HG03025 (cell line): ENCODE measurements around the gene CMTM7.
"Not testable (repeated sequence)": the region's sequence is repeated elsewhere in the genome, so short reads cannot be mapped to it uniquely, and the experiment has no call there.

Experiments used
- ATAC-seq: cut with Tn5 transposase; IDR thresholded peaks from one replicate; pipeline ENCODE4 v1.9.1; 2021; ENCODE audit warnings: mild to moderate bottlenecking, moderate library complexity; ENCODE audit not compliant: unreplicated experiment, low FRiP score

CMTM7 gene

DNA sequence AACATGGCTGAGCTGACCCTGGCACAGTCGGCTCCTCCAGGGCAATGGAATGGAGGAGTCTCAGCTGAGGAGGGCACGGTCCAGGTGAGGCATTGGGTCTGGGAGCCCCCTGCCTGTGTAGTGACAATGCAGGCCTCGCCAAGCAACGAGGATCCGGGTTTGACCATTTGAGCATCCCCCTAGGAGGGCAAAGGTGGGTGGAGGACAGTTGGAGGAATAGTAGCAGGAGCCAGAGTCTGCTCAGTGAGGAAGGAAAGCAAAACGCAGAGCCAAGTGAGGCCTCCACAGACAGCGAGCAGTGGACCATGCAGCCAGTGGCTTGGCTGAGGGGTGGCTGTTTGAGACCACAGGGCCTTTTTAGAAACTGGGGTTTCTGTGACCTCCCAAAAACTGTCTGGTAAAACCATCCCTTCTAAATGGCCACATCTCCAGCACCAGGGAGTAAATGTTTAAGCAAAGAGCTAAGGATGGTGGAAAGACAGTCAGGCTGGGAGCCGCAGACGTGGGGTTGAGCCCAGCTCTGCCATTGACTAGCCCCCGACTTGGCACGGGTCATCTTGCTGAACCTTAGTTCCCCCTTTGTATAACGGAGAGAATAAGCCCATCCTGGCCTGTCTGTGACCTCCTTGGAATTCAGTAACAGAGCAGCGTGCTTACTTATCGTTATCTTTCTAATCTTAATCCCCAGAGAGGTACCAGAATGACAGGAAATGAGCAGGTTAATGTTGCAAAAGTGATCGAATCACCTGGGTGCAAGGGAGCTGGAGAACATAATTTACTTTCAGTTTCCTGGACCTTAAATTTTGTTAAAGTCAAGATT, 64.2 kb downstream of the CMTM7 start:
- no peak for ATAC-seq

DNA sequence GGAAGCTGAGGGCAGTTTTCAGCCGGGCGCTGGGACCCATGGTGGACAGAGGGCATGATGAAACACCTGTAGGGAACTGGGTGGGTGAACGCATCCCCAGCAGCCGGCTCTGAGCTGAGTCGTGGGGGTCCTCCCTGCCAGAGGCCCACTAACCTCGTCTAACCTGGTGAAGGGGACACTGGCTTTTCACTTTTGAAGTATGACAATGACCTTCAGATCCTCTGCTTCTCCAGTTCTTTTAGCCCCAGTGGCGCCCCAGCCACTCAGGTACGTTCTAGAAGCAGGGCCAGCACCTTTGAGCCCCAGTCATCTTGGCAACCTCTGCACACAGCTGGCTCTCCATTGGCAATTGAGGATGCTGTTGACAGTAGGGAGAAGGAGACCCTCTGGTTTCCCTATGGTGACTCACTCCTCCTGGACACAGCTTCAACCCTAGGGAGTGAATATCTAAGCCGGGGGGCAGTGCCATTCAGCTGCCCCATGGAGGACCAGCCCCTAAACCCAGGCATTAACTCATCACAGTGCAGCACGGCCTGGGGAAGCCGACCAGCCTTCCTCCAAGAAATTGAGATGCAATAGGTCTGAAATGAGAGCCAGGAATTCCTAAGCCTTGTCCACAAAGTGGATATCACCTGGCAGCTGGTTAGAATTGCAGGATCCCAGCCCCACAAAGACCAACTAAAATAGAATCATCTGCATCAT, 64.9 kb downstream of the CMTM7 start:
- ATAC-seq = no peak

DNA sequence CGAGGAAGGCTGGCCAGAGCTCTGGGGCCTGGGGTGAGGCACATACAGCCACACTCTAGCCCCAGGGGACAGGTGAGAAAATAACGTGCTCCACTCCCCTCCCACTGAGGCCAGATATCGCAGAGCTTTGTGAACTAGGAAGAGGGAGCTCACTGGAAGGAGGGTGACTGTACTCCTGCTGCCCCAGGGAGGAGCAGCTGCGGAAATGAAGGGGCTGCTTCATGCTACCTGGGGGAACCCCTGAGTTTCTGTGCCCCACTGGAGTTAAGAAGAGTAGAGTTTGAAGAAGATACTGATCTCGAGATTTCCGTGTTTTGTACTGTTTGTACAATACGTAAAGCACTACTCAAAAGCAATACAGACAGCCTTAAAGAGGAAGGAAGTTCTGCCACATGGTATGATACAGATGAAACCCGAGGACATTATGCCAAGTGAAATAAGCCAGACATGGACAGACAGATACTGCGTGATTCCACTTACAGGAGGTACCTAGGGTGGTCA, 66.4 kb downstream of the CMTM7 start:
- no peak for ATAC-seq

DNA sequence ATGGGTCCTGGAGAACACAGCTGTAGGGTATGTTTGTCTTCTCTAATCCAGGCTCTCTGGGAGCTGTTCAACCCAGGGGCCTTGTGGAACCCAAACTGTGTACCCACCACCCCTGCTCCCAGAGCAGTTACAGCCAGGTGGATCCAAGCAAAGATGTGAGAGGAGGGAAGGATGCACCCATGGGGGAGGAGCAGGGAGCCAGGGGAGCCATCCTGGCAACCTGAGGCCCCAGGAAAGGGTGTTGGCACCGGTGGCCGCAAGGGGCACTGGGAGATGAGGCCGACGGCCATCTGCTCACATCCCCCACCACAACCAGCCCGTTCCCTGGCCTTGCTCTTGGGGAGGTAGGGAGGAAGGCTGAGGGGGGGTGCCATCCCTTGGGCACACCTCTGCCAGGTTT, 67.8 kb downstream of the CMTM7 start:
- no peak for ATAC-seq

DNA sequence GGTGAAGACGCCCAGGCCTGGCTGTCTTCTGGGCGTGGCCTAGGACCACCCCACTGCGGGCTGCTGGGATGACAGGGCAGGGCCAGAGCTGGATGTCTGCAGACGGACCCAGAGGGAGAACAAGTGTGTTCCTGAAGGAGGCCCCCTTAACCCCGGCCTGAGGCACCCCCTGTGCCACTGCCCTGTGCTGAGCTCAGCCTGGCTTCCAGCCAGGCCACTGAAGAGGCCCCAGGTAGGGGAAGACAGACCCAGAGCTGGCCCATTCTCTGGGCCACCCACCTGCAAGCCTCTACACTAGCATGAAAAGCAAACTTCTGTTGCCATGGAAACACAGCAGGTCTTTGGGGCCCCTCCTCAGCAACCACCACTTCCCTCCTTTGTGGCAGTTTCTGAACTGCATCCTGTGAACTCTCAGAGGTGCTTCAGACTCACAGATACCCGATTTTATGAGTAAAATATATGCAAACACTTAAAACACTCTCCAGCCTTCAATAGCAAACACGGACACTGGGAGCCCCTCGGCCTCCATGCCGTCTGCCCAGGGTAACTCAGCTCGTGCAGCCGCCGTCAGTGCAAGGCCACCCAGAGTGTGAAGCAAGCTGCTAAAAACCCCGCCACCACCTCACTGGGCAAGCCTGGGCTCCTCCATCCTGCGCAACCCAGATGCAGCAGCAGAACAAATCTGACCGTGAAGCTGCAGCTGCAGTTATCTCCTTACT, 68.5 kb downstream of the CMTM7 start:
- ATAC-seq = peak; percentile 77

DNA sequence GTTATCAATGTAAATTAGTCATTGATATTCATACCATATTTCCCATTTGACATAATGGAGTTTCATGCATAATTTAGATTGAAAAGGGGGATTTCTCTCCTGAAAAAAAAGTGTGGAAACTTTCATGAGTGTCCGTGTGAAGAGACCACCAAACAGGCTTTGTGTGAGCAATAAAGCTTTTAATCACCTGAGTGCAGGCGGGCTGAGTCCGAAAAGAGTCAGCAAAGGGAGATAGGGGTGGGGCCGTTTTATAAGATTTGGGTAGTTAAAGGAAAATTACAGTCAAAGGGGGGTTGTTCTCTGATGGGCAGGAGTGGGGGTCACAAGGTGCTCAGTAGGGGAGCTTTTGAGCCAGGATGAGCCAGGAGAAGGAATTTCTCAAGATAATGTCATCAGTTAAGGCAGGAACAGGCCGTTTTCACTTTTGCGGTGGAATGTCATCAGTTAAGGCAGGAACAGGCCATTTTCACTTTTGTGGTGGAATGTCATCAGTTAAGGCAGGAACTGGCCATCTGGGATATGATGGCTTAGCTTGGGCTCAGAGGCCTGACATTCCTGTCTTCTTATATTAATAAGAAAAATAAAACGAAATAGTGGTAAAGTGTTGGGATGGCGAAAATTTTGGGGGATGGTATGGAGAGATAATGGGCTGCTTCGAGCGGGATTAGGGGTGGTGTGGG, 69.3 kb downstream of the CMTM7 start:
- ATAC-seq = not testable (repeated sequence)

DNA sequence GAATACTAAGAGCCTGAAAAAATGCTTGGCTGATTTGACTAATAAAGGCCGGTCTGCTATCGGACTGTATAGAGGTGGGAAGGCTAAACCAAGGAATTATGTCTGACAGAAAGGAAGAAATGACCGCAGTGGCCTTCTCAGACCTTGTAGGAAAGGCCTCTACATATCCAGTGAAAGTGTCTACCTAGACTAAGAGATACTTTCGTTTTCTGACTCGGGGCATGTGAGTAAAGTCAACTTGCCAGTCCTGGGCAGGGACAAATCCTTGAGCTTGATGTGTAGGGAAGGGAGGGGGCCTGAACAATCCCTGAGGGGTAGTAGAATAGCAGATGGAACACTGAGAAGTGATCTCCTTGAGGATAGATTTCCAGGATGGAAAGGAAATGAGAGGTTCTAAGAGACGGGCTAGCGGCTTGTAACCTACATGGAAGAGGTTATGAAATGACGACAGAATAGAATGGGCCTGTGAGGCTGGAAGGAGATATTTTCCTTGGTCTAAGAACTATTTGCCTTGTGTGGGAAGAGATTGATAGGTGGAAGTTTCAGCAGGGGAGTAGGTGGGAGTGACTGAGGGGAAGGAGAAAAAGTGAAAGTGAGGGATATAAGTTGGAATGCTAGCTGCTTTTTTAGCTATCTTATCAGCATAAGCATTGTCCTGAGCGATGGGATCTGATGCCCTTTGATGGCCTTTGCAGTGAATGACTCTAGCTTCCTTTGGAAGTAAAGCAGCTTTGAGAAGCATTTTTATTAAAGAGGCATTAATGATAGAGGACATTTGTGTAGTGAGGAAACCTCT, 70.7 kb downstream of the CMTM7 start:
- not testable (repeated sequence) for ATAC-seq

DNA sequence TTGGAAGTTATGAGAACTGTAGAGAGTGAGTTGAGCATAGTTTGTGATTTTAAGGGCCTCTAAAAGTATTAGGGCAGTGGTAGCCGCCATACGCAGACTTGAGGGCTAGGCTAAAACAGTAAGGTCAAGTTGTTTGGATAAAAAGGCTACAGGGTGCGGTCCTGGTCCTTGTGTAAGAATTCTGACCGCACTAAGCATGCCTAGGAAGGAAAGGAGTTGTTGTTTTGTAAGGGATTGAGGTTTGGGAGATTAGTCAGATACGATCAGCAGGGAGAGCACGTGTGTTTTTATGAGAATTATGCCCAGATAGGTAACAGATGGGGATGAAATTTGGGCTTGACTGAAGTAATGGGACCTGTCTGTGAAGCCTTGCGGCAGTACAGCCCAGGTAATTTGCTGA, 71.8 kb downstream of the CMTM7 start:
- ATAC-seq = not testable (repeated sequence)

DNA sequence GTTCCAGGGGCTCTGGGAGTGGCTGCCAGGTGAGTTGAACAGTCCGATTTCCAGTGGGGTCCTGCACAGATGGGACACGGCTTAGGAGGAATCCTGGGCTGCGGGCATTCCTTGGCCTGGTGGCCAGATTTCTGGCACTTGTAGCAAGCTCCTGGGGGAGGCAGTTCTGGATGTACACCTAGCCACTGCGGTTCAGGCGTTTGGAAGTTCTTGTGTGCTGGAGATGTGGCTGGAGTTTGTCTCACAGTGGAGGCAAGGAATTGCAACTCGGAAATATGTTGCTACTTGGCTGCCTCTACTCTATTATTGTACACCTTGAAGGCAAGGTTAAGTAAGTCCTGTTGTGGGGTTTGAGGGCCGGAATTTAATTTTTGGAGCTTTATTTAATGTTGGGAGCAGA, 73.1 kb downstream of the CMTM7 start:
- ATAC-seq = not testable (repeated sequence)

DNA sequence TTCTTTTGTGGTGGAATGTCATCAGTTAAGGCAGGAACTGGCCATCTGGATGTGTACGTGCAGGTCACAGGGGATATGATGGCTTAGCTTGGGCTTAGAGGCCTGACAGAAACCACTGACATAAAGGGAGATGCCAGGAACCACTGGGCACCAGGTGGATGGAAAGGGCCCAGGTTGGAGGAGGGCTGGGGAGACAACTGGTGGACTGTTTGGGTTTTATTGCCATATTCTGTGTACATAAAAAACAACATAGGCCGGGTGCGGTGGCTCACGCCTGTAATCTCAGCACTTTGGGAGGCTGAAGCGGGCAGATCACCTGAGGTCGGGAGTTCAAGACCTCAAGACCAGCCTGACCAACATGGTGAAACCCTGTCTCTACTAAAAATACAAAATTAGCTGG, 75.2 kb downstream of the CMTM7 start:
- not testable (repeated sequence) for ATAC-seq

DNA sequence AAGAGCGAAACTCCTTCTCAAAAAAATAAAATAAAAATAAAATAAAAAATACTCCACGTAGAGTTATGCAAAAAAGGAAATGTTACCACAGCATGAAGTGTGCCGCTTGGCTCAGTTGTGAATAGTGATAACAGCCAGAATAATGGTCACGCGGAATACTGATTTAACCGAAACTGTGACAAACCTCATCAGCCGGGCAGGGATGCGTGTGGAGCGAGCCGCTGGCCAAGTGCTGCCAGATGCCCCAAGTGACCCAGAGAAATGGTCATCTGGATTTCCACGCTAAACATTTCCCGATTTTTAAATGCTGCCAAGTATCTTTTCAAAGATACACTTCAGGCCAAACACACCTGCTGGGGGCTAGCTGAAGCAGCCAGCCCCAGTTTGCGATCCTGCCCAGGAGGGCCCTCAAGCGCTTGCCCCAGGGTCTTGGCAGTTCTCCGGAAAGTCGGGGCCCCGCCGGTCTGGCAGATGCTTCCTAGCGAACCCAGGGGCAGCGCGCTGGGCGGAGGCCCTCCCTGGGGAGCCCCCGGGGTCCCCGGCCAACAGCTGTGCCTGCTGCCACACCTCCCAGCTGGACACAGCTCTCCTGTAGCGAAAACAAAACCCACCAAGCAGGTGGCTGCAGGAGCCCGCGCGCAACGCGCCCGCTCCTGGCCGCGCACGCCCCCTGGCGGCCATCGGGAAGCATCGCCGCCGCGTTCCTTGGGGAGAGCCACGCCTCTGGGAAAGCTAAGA, 75.8 kb downstream of the CMTM7 start:
- ATAC-seq = no peak

DNA sequence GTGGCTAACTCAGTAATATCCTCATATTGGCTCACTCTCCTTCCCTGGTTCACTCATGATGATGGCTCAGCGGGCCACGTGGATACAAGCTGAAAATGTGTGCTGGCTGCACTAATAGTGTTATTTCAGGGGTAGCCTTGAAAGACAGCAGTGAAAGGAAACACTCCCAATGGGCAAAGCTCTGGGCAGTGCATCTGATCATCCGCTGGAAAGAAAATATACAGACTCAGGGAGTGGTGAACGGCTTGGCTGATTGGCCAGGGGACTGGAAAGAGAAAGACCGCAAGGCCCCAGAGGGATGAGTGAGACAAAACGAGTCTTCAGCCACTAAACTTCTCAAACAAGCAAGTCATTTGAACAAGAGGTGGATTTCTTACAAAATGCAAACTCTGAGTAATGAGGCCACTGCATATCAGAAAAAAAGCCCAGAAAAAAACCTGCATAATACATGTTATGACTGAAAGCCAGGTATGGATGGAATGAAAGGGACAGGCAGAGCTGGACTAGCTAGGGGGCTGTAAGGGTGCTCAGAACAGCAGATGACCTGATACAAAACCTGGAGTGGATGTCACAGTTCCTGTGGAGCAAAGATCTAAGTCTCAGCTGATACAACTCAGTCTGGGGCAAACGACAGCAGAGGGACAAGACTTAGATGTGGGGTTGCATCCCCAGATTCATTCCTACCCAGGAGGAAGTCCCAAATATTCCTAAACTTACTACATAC, 77.7 kb downstream of the CMTM7 start:
- no peak for ATAC-seq

DNA sequence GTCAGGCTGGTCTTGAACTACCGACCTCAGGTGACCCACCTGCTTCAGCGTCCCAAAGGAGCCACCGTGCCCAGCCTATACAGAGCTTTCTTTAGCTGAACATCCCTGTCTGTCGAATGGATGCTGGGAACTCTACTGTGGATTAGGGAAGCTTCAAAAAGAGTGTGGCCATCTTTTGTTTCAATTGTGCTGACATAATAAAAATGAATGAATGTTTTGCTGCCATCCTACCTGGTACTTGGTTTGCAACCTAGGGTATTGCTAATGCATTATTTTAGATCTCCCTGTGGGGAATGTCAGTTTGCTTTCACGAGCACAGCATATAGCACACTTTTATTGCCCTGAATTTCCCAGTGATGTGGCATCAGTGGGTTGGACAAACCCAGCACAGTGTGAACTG, 78.7 kb downstream of the CMTM7 start:
- ATAC-seq = no peak

DNA sequence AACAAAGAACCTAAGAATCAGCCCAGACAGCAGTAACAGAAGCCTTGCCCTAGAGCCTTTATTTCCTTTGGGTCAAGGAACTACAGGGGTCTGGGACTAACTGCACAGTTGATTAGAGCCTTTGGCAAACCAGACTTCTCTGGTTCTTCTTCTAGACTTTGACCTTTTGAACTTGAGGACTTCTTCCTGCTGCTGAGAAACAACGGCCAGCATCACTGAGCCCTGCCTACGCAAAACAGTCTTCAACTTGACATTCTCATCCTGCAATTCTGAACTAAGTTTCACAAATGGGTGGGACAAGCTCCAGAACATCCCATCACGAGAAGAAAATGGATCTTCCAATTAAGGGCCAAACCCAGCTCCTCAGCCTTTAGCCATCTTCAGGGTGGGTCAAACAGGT, 79.6 kb downstream of the CMTM7 start:
- no peak for ATAC-seq

DNA sequence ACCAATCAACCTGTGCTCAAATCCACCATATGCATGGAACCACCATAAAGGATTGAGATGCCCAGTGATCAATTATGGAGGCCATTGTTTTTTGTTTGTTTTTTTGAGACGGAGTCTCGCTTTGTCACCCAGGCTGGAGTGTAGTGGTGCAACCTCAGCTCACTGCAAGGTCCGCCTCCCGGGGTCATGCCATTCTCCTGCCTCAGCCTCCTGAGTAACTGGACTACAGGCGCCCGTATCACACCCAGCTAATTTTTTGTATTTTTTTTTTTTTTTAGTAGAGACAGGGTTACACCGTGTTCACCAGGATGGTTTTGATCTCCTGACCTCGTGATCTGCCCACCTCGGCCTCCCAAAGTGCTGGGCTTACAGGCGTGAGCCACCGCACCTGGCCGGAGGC, 80.5 kb downstream of the CMTM7 start:
- not testable (repeated sequence) for ATAC-seq

DNA sequence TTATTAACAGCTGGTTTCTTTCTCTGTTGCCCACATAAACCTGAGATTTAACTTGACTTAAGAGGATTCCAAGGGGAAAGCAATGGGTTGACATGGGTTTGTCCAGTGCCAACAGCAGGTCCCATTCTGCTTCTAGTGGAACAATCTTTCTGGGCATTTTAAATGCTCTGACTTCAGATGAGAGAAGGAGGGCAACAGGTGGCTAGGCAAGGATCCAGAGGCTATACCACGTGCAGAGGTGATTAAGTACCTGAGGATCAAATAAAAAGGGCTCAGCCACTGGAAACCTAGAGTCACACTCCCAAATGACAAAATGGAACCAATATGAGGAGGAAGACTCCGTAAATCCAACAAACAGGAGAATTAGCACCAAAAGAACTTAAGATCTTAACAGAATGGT, 82.5 kb downstream of the CMTM7 start:
- ATAC-seq = no peak

DNA sequence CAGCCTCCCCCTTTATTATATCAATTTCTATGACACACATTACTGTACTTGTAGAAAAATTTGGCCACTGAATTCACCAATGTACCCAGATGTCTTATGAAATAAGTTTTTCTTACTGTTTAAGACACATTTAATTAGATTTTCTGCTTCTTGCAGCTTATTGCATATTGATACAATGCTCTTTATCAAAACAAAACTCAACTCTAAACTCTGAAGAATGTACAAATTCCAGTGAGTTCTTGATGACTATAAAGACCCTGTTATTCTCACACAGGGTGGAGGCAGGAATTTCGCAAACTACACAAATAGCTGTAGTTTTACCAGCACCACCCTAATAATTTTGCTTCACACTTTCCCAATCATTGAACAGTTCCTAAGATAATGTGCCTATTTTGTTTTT, 89.0 kb downstream of the CMTM7 start:
- no peak for ATAC-seq

DNA sequence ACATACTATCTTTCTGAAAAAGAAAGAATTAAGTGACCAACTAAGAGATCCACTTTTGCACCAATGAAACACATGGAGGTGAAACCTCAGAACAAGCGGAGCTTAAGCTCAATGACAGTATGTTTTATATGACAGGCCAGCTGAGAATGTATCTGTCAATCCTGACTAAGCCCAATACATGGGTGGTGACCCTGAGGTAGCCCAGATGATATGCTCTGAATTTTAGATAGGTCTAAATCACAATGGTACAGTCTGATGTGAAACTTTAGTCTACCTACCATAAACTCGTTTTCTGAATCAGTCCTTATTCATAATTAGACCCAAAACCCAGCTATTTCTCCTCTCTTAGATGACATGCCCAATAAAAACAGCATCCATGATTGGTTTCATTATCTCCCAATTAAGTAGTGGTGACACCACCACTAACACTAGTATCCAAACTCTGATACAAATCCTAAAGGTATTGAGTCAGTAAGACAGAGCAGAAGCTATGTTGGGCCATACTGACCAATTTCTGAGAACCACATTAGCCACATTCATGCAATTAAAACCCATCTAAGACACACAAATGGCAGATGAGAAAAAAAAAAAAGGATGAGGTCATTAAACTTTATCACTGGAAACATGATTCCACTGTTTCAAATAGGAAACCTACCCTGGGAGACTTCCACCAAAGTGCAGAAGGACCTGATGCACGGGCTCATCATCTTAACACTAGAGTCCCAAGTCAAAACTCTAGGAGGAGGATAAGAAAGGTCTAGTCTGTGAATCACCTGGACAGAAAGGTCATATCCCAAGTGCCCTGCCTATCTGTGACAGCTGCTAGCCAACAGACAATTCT, 90.4 kb downstream of the CMTM7 start:
- ATAC-seq = no peak
